ENCODE results near the gene KLHL5. TPM values are rescaled to one million over a fixed set of nuclear protein-coding genes. Genes with fewer than 3 reads are reported as not detected.

Gene KLHL5
- polyA plus RNA-seq, 1 experiment = 77.4 TPM

- ChIA-PET POLR2A (no interaction called here), CTCF (interaction anchor here (0.6 to 1.6 kb wide), 4 partner anchors 10 to 214 kb away, joined by 3 to 4 read pairs (median 3); no protein-coding TSS in a partner anchor)
- Histone ChIP-seq H3K36me3 (ENCODE audit: control insufficient read depth, insufficient read depth, low read length) (peaks cover 8% of the 10 kb centered on the region; the same call in 1 of the 2 replicates), H3K4me3 (ENCODE audit: low read depth, low read length) (no peak overlapping the region), H3K27me3 (ENCODE audit: control insufficient read depth, insufficient read depth, low read length) (no peaks in the 10 kb centered on the region)
- no peak for DNase-seq (ENCODE audit: low read depth)
- TF ChIP-seq, protein P1, sequence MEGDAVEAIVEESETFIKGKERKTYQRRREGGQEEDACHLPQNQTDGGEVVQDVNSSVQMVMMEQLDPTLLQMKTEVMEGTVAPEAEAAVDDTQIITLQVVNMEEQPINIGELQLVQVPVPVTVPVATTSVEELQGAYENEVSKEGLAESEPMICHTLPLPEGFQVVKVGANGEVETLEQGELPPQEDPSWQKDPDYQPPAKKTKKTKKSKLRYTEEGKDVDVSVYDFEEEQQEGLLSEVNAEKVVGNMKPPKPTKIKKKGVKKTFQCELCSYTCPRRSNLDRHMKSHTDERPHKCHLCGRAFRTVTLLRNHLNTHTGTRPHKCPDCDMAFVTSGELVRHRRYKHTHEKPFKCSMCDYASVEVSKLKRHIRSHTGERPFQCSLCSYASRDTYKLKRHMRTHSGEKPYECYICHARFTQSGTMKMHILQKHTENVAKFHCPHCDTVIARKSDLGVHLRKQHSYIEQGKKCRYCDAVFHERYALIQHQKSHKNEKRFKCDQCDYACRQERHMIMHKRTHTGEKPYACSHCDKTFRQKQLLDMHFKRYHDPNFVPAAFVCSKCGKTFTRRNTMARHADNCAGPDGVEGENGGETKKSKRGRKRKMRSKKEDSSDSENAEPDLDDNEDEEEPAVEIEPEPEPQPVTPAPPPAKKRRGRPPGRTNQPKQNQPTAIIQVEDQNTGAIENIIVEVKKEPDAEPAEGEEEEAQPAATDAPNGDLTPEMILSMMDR (IDR thresholded peaks at IDR 0.05; ENCODE audit: insufficient read depth, low read depth, low read length) = no peak
Measured at GRCh38 chr4:39104255-39104654, 42.2 kb downstream of the KLHL5 start.

DNA sequence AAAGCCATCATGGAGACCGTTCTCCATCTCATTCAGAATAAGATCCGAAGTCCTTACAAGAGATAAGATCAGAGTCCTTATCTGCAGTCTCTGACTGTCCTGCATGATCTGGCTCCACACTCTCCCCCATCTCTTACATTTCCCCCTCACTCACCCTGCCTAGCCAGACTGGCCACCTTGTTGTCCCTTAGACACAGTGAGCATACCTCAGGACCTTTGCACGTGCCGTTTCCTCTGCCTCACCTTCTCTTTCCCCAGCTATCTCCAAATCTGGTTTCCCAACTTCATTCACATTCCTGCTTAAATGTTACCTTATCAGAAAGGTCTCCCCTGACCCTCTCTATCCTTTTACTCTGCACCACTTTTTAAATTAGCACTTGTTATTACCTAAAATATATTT, 44.0 kb downstream of the KLHL5 start:
- no peak for DNase-seq (ENCODE audit: low read depth)
- TF ChIP-seq, protein P1 (IDR thresholded peaks at IDR 0.05; ENCODE audit: insufficient read depth, low read depth, low read length) = no peak
- Histone ChIP-seq H3K36me3 (ENCODE audit: control insufficient read depth, insufficient read depth, low read length) (peaks cover 8% of the 10 kb centered on the region; the same call in 1 of the 2 replicates), H3K4me3 (ENCODE audit: low read depth, low read length) (no peak overlapping the region), H3K27me3 (ENCODE audit: control insufficient read depth, insufficient read depth, low read length) (no peaks in the 10 kb centered on the region)
- ChIA-PET POLR2A (no interaction called here), CTCF (no interaction called here)

DNA sequence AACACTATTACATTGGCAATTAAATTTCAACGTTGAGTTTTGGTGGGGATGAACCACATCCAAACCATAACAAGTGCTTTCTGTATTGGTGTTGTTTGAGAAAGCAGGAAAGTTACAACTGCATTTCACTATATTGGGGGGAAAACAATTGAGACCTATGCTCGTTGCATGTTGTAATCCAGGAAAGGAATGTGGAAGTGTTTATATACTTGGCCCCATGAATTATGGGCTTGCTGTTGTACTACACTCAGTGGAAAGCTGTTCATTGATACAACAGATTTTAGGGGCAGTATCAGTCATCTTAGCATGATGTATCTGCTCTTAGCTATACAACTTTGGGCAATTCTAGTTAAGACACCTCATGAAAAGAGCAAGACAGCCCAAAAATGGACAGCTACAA, 52.4 kb downstream of the KLHL5 start:
- DNase-seq (ENCODE audit: low read depth) = no peak
- Histone ChIP-seq H3K36me3 (ENCODE audit: control insufficient read depth, insufficient read depth, low read length) (peaks cover 7% of the 10 kb centered on the region; the same call in 1 of the 2 replicates), H3K27me3 (ENCODE audit: control insufficient read depth, insufficient read depth, low read length) (no peaks in the 10 kb centered on the region), H3K4me3 (ENCODE audit: low read depth, low read length) (no peak overlapping the region)
- ChIA-PET POLR2A (no interaction called here), CTCF (interaction anchor here (0.5 kb wide), 1 partner anchor 1012 kb away, joined by 3 read pairs; no protein-coding TSS in a partner anchor)
- TF ChIP-seq, protein P1 (IDR thresholded peaks at IDR 0.05; ENCODE audit: insufficient read depth, low read depth, low read length) = no peak

- no peak for DNase-seq (ENCODE audit: low read depth)
- ChIA-PET CTCF (interaction anchor here (0.6 to 1.4 kb wide), 2 partner anchors 17 to 336 kb away, joined by 3 to 4 read pairs; no protein-coding TSS in a partner anchor), POLR2A (interaction anchor here (0.7 kb wide), 1 partner anchor 68 kb away, joined by 6 read pairs; no protein-coding TSS in a partner anchor)
- no peak overlapping the region for H3K4me3 ChIP-seq (ENCODE audit: low read depth, low read length)
- TF ChIP-seq, protein P1 (IDR thresholded peaks at IDR 0.05; ENCODE audit: insufficient read depth, low read depth, low read length) = no peak
- peaks cover 8% of the 10 kb centered on the region; the same call in 1 of the 2 replicates for H3K36me3 ChIP-seq (ENCODE audit: control insufficient read depth, insufficient read depth, low read length)
- H3K27me3 ChIP-seq (ENCODE audit: control insufficient read depth, insufficient read depth, low read length) = no peaks in the 10 kb centered on the region
Measured at GRCh38 chr4:39118034-39118658, 56.1 kb downstream of the KLHL5 start.

DNA sequence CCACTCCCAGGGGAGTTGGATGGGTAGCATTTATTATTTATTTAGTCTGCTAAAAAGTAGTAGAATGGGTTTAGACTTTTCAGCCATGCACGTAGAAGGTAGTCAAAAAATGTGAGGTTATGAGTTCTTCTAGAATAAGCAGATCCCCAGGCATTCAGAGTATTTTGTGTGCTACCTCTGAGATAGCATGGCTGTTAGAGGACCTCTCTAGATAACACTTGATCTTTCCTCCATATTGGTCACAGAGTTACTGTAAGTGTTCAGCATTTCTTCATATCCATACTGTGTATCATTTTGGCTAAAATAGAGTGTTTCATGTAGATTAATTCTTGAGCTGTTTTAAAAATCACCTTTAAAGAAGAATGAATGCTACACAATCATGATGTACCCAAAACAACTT, 58.4 kb downstream of the KLHL5 start:
- DNase-seq (ENCODE audit: low read depth) = no peak
- POLR2A ChIA-PET = no interaction called here
- CTCF ChIA-PET = no interaction called here
- TF ChIP-seq, protein P1 (IDR thresholded peaks at IDR 0.05; ENCODE audit: insufficient read depth, low read depth, low read length) = no peak
- Histone ChIP-seq H3K27me3 (ENCODE audit: control insufficient read depth, insufficient read depth, low read length) (no peaks in the 10 kb centered on the region), H3K36me3 (ENCODE audit: control insufficient read depth, insufficient read depth, low read length) (peaks cover 4% of the 10 kb centered on the region; the same call in 1 of the 2 replicates), H3K4me3 (ENCODE audit: low read depth, low read length) (no peak overlapping the region)
